ENCODE data around the gene IRF2. TPM values are rescaled to one million over a fixed set of nuclear protein-coding genes. Genes with fewer than 3 reads are reported as not detected.
"Not testable (repeated sequence)": the region's sequence is repeated elsewhere in the genome, so short reads cannot be mapped to it uniquely, and the experiment has no call there.

IRF2 gene
- total RNA-seq, 1 donor, result 43.8 TPM

- Histone ChIP-seq H3K4me2 (ENCODE audit: insufficient read depth, low read length) (no peak overlapping the region), H3K79me2 (ENCODE audit: insufficient read depth, low read length) (no peaks in the 10 kb centered on the region), H3K4me3 (ENCODE audit: insufficient read depth, low read length) (no peak overlapping the region), H3K27ac (ENCODE audit: low read depth, low read length) (no peak overlapping the region), H3K27me3 (ENCODE audit: insufficient read depth, low read length) (no peaks in the 10 kb centered on the region), H2AFZ (ENCODE audit: low read length) (no peak overlapping the region), H3K4me1 (ENCODE audit: insufficient read depth, low read length) (peaks cover 4% of the 10 kb centered on the region), H4K20me1 (ENCODE audit: insufficient read depth, low read length) (no peaks in the 10 kb centered on the region), H3K36me3 (ENCODE audit: insufficient read depth, low read length) (no peaks in the 10 kb centered on the region), H3K9me3 (ENCODE audit: low read depth, low read length) (no peaks in the 10 kb centered on the region)
- no peak for TF ChIP-seq CTCF (IDR thresholded peaks at IDR 0.05; ENCODE audit: extremely low read depth, low read depth, low read length)
- no peak for DNase-seq (ENCODE audit: insufficient read length, low spot score, missing footprints)
Observed at GRCh38 chr4:184348311-184349233, 125.8 kb downstream of the IRF2 start.

- Histone ChIP-seq H4K20me1 (ENCODE audit: insufficient read depth, low read length) (no peaks in the 10 kb centered on the region), H3K4me3 (ENCODE audit: insufficient read depth, low read length) (no peak overlapping the region), H3K4me1 (ENCODE audit: insufficient read depth, low read length) (peaks cover 4% of the 10 kb centered on the region), H3K36me3 (ENCODE audit: insufficient read depth, low read length) (no peaks in the 10 kb centered on the region), H2AFZ (ENCODE audit: low read length) (peak overlapping the region; percentile 6), H3K9me3 (ENCODE audit: low read depth, low read length) (no peaks in the 10 kb centered on the region), H3K27me3 (ENCODE audit: insufficient read depth, low read length) (no peaks in the 10 kb centered on the region), H3K79me2 (ENCODE audit: insufficient read depth, low read length) (no peaks in the 10 kb centered on the region), H3K4me2 (ENCODE audit: insufficient read depth, low read length) (no peak overlapping the region), H3K27ac (ENCODE audit: low read depth, low read length) (no peak overlapping the region)
- no peak for TF ChIP-seq CTCF (IDR thresholded peaks at IDR 0.05; ENCODE audit: extremely low read depth, low read depth, low read length)
- no peak for DNase-seq (ENCODE audit: insufficient read length, low spot score, missing footprints)
Observed at GRCh38 chr4:184347251-184348239, 126.8 kb downstream of the IRF2 start.

- Histone ChIP-seq H3K27ac (ENCODE audit: low read depth, low read length) (no peak overlapping the region), H3K4me1 (ENCODE audit: insufficient read depth, low read length) (peaks cover 4% of the 10 kb centered on the region), H3K4me2 (ENCODE audit: insufficient read depth, low read length) (no peak overlapping the region), H3K9me3 (ENCODE audit: low read depth, low read length) (no peaks in the 10 kb centered on the region), H3K27me3 (ENCODE audit: insufficient read depth, low read length) (no peaks in the 10 kb centered on the region), H3K4me3 (ENCODE audit: insufficient read depth, low read length) (no peak overlapping the region), H4K20me1 (ENCODE audit: insufficient read depth, low read length) (no peaks in the 10 kb centered on the region), H3K79me2 (ENCODE audit: insufficient read depth, low read length) (no peaks in the 10 kb centered on the region), H3K36me3 (ENCODE audit: insufficient read depth, low read length) (no peaks in the 10 kb centered on the region), H2AFZ (ENCODE audit: low read length) (no peak overlapping the region)
- DNase-seq (ENCODE audit: insufficient read length, low spot score, missing footprints), result no peak
- no peak for TF ChIP-seq CTCF (IDR thresholded peaks at IDR 0.05; ENCODE audit: extremely low read depth, low read depth, low read length)
Observed at GRCh38 chr4:184346682-184347081, 127.7 kb downstream of the IRF2 start.

GRCh38 chr4:184346273-184346672 lies 128.1 kb downstream of the IRF2 start:
- H3K79me2 ChIP-seq (ENCODE audit: insufficient read depth, low read length); H2AFZ ChIP-seq (ENCODE audit: low read length); H3K4me1 ChIP-seq (ENCODE audit: insufficient read depth, low read length); H3K36me3 ChIP-seq (ENCODE audit: insufficient read depth, low read length); H3K27ac ChIP-seq (ENCODE audit: low read depth, low read length); H3K4me2 ChIP-seq (ENCODE audit: insufficient read depth, low read length); H3K27me3 ChIP-seq (ENCODE audit: insufficient read depth, low read length); DNase-seq (ENCODE audit: insufficient read length, low spot score, missing footprints); H4K20me1 ChIP-seq (ENCODE audit: insufficient read depth, low read length); H3K9me3 ChIP-seq (ENCODE audit: low read depth, low read length); H3K4me3 ChIP-seq (ENCODE audit: insufficient read depth, low read length): not testable (repeated sequence)
